AG09309 (cell line): ENCODE results near the gene VIPAS39.

Source experiments
- DNase-seq: peaks from one replicate; pipeline ENCODE4 v3.0.0-alpha.2; 2010; ENCODE audit warnings: low read depth
- H3K4me3 ChIP-seq: 2 replicates; pipeline ENCODE4 v1.5.1; 2011; ENCODE audit warnings: mild to moderate bottlenecking, low read depth, low read length, moderate library complexity; ENCODE audit not compliant: control insufficient read depth
- CTCF ChIP-seq: IDR thresholded peaks from 2 replicates; pipeline ENCODE4 v1.5.1; 2011; ENCODE audit warnings: mild to moderate bottlenecking, low read depth, low read length, inconsistent platforms; ENCODE audit not compliant: insufficient read depth, control insufficient read depth; ENCODE audit errors: missing control alignments

VIPAS39 gene

GRCh38 chr14:77495334-77495733 is 37.9 kb upstream of the VIPAS39 start:
- H3K4me3 ChIP-seq: no peak overlapping the region
- TF ChIP-seq CTCF: no peak
- DNase-seq: no peak

- TF ChIP-seq CTCF: no peak
- DNase-seq: no peak
- H3K4me3 ChIP-seq: no peak overlapping the region
Measured at GRCh38 chr14:77491056-77491455, 33.7 kb upstream of the VIPAS39 start.

- no peak overlapping the region for H3K4me3 ChIP-seq
- no peak for TF ChIP-seq CTCF
- no peak for DNase-seq
Measured at GRCh38 chr14:77490347-77490986, 33.1 kb upstream of the VIPAS39 start.

GRCh38 chr14:77489041-77489440 is 31.6 kb upstream of the VIPAS39 start:
- TF ChIP-seq CTCF: no peak
- no peak overlapping the region for H3K4me3 ChIP-seq
- DNase-seq: no peak

GRCh38 chr14:77488558-77488957 is 31.2 kb upstream of the VIPAS39 start:
- no peak for TF ChIP-seq CTCF
- DNase-seq: no peak

GRCh38 chr14:77485901-77486678 is 28.7 kb upstream of the VIPAS39 start:
- no peak overlapping the region for H3K4me3 ChIP-seq
- peak; percentile 43 for DNase-seq
- TF ChIP-seq CTCF: no peak

More at GRCh38 chr14:77488558-77488957, 31.2 kb upstream of the VIPAS39 start:
- no peak overlapping the region for H3K4me3 ChIP-seq
